LoVo (cell line): ENCODE measurements around the gene TCL1A.
"Not testable (repeated sequence)": the region's sequence is repeated elsewhere in the genome, so short reads cannot be mapped to it uniquely, and the experiment has no call there.

Experiments used
- DNase-seq: peaks from one replicate; pipeline ENCODE4 v3.0.0-alpha.2; 2016; ENCODE audit warnings: low spot score

TCL1A gene, protein sequence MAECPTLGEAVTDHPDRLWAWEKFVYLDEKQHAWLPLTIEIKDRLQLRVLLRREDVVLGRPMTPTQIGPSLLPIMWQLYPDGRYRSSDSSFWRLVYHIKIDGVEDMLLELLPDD

DNA sequence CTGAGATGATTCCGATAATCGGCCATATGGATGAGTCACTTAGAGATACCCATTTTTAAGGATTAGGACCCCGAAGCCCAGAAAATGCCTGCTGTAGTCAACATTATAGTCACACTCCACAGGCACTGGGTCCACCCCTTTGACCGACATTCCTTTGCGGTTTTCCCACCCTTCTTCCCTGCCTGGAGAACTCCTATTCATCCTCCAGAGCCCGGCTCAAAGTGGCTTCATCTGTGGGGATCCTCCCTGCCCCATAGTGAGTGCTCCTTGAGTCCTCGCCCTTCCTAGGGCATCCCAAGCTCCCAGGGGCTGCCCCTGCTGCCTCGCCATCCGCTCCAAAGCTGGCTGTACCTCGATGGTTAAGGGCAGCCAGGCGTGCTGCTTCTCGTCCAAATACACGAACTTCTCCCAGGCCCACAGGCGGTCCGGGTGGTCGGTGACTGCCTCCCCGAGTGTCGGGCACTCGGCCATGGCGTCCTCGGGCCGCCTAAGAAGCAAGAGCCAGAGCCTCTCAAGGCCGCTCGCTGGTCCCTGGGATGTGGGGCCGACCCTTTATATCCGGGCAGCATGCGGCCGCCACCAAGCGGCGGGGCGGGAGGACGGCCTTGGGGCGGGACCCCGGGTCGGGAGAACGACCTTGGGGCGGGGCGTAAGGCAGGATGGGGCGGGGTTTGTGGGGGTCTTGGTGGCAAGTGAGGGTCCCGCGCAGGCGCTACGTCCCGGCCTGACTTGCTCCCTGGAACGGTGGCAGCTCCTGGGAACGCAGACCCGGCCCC, at the start of gene TCL1A:
Gene TCL1A (minus strand): TSS at position 530 of the 776 bp plus-strand sequence. CDS start 59 bp downstream, at position 471.
- no peak for DNase-seq

DNA sequence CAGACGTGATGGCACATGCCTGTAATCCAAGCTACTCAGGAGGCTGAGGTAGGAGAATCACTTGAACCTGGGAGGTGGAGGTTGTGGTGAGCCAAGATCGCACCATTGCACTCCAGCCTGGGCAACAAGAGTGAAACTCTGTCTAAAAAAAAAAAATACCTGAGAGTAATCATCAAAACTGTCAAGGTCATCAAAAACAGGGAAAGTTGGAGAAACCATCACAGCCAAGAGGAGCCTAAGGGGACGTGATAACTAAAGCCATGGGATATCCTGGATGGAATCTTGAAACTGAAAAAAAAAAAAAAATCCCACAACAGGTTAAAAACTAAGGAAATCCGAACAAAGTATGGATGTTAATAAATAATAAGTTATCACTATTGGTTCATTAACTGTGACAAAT, 49.1 kb upstream of the TCL1A start:
- not testable (repeated sequence) for DNase-seq

DNA sequence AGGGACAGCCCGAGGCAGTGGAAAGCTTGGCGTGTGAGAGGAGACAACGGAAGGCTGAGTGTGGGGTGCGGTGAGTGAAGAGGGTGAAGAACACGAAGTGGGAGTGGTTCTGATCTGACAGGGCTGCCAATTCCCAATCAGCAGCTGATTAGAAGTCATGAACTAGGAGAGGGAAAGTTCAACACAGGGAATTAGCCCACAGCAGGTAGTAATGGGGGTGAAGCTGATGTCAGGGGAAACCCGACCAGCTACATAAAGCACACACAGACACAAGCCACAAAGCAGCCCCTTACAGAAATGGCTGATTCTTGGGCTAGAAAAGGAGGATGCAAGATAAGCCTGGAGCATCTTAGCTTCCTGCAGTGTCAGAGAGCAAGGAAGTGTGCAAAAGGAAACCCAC, 47.5 kb upstream of the TCL1A start:
- no peak for DNase-seq

DNA sequence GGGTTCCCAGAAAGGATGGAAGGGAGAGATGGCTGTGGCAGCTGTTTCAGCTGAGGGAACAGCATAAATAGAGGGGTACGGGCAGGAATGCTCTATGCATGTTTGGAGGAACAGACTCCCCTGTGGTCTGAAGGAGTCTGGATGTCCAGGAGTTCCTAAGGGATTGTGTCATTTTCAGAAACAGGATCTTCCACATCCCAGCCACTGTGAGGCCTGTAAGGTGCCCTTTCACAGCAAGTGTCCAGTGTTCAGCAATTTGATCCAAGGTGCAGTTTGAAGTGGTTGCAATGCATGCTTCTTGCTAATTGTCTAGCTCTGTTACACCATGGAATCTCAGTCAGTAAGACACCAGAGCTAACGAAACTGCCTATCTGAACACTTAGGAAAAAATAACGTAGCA, 46.7 kb upstream of the TCL1A start:
- DNase-seq: no peak

DNA sequence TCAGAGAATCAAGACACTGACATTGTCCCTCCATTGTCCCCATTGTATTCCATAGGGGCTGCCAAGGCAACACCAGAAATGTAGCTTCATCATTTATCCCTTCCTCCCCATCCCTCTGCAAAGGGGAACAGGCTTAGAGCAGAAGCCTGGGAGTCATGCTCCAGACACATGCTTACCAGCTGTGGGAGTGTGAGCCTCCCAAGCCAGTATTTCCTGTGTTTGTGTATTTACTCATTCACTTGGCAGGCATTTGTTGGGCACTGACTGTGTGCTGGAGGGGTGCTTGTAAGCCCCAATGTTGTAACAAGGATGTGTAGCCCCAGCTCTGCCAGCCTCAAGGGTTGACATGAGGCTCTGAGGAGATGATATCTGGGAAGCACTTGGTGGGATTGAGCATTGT, 46.0 kb upstream of the TCL1A start:
- DNase-seq: no peak

DNA sequence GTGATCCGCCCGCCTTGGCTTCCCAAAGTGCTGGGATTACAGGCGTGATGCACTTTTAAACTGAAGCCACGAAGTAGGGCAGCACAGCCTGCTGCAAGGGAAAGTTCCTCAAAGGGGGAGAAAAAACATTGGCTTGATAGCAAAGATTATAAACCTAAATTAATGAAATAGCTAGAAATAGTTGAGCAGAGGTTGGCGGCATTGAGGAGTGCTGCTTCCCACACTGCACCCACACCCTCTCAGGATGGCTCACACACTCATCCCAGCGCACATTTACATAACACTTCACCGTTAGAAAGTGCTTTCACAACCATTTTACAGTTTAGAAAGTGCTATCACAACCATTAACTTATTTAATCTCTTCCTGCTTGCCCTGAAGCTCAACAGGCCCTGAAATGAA, 44.4 kb upstream of the TCL1A start:
- DNase-seq: no peak

DNA sequence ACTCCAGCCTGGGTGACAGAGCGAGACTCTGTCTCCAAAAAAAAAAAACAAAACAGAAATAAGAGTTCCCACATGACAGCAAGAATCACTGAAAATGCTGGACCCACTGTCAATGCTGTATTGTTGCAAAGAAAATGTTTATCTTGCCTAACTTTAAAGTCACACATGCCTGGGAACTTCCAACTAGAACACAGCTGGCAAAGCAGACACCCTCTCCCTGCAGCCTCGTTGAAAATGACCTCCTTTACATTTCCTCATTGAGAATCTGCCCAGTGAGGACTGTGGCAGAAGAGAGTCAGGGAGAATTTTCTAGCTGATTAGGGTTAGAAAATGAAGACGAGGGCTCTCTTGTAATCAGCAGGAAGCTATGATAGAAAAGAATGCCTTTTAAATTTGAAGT, 42.8 kb upstream of the TCL1A start:
- no peak for DNase-seq

DNA sequence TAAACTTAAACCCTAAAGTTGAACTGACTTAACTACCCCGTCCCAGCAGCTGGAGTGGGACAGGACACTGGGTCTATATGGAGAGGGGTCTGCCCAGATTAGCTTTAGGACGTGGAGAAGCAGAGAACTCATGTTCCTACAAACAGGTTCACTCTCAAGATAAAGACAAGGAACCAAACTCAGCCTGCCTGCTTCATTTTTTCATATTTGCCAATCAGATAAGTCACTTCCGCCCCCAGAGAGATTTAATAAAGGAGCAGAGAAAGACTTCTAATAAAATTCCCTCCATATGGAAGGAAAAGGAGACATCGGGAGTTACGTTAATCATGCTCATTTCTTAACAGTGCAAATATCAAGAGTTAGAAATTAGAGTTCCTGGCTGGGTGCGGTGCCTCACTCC, 42.2 kb upstream of the TCL1A start:
- no peak for DNase-seq

DNA sequence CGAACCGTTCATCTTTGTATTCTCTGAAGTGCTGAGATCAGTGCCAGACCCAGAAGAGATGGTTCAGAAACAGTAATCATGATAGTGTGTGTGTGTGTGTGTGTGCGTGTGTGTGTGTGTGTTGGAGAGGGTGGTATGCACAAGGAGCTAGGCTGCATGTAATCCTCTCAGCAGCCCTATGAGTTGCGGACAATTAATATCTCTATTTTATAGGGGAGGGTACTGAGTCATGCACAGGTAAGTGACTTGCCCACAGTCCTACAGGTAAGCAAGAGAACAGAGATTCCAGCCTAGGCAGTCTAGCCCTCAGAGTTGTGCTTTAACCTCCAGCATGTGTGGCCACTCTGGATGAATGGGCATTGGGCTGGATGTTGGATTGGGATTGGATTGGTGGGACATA, 27.9 kb upstream of the TCL1A start:
- no peak for DNase-seq

DNA sequence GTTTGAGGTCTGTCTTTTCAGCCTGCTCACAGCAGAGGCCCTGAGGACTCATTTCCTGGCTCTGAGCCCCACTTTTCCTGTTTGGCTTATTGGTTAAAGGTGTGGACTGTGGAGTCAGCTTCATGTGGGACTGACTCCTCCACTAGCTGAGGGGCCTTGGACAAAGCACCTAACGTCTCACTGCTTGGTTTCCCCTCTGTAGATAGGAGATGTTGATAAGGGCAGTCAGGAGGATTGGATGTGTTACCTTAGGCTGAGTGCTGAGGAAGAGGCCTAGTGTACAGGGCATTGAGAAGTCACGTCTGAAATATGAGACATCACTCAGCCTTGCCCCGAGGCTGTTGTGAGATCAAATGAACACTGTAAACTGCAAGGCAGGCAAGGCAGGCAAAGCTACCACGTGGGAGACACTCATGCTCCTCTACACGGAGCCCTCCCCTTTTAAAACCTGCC, 27.1 kb upstream of the TCL1A start:
- no peak for DNase-seq

DNA sequence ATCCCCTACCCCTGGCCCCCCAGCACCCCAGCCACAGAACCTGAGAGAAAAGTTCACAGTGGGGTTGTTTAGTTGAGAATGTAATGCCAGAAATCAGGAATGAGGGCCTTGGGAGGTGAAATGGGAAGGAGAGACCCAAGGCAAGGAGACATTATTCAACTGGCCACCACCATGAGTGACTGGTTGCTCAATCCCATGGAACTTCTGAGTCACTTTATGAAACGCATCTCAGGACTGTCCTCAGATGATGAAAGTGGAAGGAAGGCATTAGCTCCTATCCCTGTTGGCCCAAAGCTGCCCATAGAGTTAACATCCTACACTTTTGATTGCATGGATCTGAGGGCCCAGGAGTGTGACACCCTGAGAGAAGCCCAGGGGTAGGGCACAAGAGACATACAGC, 25.4 kb upstream of the TCL1A start:
- DNase-seq: no peak

DNA sequence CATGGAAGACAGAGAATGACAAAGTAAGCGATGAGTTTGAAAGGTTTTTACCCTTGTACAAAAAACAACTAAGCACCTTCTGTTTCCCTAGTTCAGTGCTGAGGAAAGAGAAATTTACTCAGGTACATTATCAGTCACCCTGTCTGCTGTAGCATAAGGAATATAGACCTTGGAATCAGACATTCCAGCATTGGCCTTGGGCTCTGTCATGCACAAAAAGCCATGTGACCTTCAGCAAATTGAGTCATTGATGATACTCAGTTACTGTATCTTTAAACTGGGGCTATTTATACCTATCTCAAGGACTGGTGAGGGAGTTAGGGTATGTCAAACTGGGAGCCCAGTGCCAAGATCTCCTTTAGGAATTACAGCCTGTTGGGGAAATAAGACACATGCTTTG, 19.3 kb upstream of the TCL1A start:
- DNase-seq: no peak

DNA sequence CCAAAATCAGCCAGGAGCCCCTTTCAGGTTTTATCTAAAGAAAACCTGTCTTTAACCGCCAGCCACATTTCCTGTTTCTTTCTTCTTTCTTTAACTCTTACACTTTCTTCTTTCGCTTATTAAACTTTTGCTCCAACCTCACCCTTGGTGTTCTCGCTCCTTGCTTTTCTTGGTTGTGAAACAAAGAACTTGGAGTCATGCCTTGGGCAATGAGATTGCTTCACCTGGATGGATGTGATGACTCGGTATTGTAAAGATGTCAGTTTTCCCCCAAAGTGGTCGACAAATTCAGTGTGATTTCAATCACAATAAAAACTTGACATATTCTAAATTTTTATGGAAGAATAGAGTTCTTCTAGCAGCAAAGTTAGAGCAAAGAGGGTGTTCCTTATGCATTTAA, 16.2 kb upstream of the TCL1A start:
- DNase-seq: no peak

DNA sequence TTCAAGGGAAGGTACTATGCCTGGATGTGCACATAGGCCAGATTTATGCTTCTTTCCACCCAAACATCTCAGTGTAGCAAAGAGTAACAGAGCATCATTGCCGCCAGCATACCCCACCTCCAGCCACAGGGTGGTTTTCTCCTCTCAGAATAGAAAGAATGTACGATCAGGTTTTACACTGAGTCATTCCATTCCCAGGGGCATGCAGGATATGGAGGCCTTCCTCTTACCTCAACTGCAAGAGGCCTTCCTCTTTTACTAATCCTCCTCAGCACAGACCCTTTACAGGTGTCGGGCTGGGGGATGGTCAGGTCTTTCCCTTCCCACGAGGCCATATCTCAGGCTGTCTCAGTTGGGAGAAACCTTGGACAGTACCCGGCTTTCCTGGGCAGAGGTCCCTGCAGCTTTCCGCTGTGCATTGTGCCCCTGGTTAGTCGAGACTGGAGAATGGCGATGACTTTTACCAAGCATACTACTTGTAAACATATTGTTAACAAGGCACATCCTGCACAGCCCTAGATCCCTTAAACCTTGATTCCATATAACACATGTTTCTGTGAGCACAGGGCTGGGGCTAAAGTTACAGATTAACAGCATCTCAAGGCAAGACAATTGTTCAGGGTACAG, 15.6 kb upstream of the TCL1A start:
- not testable (repeated sequence) for DNase-seq

DNA sequence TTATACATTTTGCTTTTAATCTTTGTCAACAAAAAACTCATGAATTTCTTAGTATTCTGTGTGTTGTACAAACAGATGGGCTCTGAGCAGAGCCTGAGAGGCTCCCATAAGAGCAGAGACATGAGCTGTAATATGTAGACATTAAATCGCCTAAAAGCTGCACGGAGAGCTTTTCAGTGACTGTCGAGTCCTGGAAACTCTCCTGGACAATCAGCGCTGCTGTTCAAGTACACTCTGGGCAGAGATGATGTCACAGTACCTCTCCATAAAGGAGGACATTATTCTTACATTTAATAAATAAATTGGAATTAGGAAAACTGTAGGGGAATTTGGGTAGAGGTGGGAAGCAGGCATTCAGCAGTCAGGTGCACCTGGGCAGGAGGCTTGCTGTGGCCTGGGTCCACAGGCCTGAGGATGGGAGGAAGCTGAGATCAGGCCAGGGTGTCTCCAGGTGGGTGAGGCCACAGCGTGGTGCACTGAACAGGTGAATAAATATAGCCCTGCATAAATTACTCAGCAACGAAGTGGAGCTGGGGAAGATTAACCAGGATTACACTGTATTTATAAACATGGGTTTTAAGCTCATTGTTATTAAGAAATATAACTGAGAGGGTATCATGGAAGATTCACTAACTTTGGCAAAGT, 13.3 kb upstream of the TCL1A start:
- no peak for DNase-seq

DNA sequence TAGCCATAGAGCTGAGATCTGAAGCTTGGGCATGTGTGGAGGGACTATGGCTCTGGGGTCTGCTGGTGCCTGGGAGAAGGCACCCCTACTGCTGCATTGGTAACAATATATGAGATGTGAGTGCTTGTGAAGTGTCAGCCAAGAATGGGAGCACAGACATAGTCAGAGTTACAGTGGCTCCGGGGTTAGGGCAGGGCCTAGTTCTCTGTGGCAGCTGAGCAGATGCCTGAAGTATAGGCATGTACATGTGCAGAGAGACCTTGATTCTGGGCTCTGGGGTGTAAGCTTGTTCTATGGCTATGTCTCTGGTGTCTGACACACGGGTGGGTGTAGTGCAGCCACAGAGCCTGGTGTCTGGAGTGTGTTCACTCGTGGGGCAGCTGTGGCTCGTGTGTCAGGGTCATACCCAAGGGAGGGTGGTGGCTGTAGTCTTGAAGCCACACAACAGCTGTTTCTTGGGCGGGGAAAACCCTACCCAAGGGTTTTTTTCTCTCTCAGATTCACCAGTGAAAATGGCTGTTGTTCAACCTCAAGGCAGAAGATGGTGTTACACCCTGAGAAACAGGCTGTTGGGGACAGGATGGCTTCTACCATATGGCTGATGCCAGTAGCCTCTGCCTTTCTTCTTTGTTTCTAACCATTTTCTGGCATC, 11.9 kb upstream of the TCL1A start:
- DNase-seq: no peak

DNA sequence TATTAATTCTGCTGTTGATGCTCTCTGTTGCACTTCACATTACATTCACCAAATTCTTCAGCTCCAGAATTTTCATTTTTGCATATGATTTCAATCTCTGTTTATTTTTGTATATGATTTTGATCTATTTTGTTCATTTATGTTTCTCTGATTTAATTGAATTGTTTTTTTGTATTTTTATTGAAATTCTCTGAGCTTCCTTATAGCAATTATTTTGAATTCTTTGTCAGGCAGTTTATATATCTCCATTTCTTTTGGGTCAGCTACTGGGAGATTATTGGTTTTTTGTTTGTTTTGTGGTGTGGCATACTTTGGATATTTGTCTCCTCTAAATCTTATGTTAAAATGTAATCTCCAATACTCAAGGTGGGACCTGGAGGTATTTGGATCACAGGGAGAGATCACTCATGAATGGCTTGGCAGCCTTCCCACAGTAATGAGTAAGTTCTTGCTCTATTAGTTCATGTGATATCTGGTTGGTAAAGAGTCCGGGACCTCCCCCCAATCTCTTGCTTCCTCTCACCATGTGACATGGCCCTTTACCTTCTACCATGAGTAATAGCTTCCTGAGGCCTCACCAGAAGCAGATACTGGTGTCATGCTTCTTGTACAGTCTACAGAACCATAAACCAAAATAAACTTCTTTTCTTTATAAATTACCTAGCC, 8.7 kb upstream of the TCL1A start:
- no peak for DNase-seq

DNA sequence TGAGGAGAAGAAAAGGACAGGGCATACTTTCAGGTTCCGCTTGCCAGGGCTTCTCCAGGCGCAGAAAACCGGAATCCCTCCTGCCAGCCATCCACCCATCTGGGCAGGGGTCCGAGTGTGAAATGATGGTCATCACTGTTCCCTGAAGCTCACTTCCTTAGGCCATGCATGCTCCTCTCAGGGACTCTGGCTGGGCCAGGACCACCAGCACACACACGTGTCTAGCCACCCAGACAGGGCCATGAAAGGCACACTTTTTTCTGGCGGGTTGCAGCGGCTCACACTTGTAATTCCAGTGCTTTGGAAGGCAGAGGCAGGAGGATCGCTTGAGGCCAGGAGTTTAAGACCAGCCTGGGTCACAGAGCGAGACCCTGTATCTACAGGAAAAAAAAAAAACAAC, 1.5 kb downstream of the TCL1A start:
- DNase-seq: no peak

DNA sequence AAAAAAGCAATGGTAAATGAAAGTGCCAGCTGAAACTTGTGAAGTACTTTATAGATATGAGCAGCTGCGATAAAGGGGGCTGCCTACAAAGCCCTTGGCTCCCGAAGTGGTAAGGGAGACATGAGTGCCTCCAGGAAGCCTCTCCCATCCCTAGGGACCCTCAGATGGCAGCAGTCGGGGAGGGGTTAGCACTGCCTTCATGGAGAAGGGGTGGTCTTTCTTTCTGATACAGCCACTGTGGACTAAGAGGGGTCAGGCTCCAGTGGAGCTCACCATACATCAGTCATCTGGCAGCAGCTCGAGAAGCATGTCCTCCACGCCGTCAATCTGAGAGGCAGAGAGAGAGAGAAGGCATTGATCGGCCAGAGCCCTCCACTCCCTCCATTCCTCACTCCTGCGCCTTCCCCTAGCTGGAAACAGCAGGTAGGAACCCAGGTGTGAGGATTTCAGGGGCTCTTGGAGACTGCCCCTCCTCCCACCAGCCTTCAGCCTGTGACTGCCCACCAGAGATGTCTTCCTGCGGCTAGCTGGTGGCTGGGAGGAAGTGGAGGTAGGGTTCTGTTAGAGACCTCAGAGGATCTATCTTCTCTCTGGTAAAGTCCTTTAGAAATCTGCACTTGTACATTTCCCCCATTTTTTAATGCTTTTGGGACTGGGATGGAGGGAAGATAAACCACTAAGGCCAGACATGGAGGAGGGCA, 2.3 kb downstream of the TCL1A start:
- DNase-seq: no peak

DNA sequence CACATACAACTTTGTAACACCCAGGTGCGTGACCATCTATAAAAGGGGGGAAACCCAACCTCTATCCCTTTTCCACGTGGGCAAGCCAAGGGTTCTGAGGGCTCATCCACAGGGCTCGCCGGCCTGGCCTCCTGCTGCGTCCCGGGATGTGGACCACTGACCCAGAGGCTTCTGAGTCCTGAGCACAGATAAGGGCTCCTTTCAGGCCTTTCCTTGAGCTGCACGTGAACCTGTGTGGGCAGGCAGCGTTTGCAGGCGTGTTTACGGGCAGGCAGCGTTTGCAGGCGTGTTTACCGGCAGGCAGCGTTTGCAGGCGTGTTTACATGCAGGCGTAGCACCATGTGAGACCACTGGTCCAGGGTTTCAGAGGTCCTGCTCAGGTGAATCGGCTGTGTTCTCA, 3.8 kb downstream of the TCL1A start:
- no peak for DNase-seq

DNA sequence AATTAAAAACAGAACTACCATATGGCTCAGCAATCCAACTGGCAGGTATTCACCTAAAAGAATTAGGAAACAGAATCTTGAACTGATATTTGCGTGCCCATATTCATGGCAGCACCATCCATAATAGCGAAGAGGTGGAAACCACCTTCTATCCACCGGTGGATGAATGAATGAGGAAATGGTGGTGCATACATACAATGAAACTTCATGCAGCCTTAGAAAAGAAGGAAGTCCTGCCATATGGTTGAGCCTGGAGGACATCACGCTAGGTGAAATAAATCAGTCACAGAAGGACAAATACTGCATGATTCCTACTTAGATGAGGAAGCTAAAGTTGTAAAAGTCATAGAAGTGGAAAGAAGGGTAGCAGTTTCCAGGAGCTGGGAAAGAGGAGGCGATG, 6.6 kb downstream of the TCL1A start:
- no peak for DNase-seq
